Epithelial cell of umbilical artery (primary cell): ENCODE data around the gene C1orf167. TPM values are rescaled to one million over a fixed set of nuclear protein-coding genes. Genes with fewer than 3 reads are reported as not detected.

Experiments used
- total RNA-seq: library from RNA; depleted of rRNA; stranded (reverse); fragments of >200 nt; gene quantifications from 2 replicates; pipeline ENCODE4 v1.2.3, GENCODE V29; 2014

C1orf167 gene
- not detected in 2 replicates for total RNA-seq

GRCh38 chr1:11761988-11762406, at the start of gene C1orf167:
TSS of gene C1orf167 (plus strand) at chr1:11762193. CDS start at chr1:11764401, 2,208 bp downstream.

GRCh38 chr1:11735854-11736745, 25.9 kb upstream of the C1orf167 start, which contains the start of gene AGTRAP:
TSS of gene AGTRAP (plus strand) at chr1:11736136. CDS start at chr1:11736209, 73 bp downstream.

GRCh38 chr1:11805422-11806306, 43.7 kb downstream of the C1orf167 start, which contains the start of the genes CLCN6 and MTHFR:
TSS of gene CLCN6 (plus strand) at chr1:11806191. CDS start at chr1:11806263, 72 bp downstream.
TSS of gene MTHFR (minus strand) at chr1:11805964. CDS start at chr1:11803116, 2,848 bp downstream.

Other genes starting within 250 kb of the C1orf167 start
- 0.32 and 0.91 TPM in 2 replicates for gene FBXO2, start 107.8 kb upstream of the C1orf167 start, total RNA-seq
- 9.1 and 11.1 TPM in 2 replicates for gene FBXO44, start 107.3 kb upstream of the C1orf167 start, total RNA-seq
- 2.3 and 9.7 TPM in 2 replicates for gene FBXO6, start 98.0 kb upstream of the C1orf167 start, total RNA-seq
- 36.9 and 52.9 TPM in 2 replicates for gene MAD2L2, start 81.0 kb upstream of the C1orf167 start, total RNA-seq
- 0.15 and 0.97 TPM in 2 replicates for gene DRAXIN, start 70.5 kb upstream of the C1orf167 start, total RNA-seq
- gene AGTRAP, start 26.1 kb upstream of the C1orf167 start, total RNA-seq = 43.2 and 64.7 TPM in 2 replicates
- gene MTHFR, start 43.8 kb downstream of the C1orf167 start, total RNA-seq = 16.9 and 25.7 TPM in 2 replicates
- 8.4 and 17.8 TPM in 2 replicates for gene CLCN6, start 44.0 kb downstream of the C1orf167 start, total RNA-seq
- not detected in 2 replicates for gene NPPA, start 85.6 kb downstream of the C1orf167 start, total RNA-seq
- not detected in 2 replicates for gene NPPB, start 96.8 kb downstream of the C1orf167 start, total RNA-seq
- gene KIAA2013, start 164.2 kb downstream of the C1orf167 start, total RNA-seq = 53.2 and 72.1 TPM in 2 replicates
- 348 and 477 TPM in 2 replicates for gene PLOD1, start 172.5 kb downstream of the C1orf167 start, total RNA-seq
- 47.1 and 50.9 TPM in 2 replicates for gene MFN2, start 218.3 kb downstream of the C1orf167 start, total RNA-seq